ENCODE results near the gene RHCE.
"Not testable (repeated sequence)": the region's sequence is repeated elsewhere in the genome, so short reads cannot be mapped to it uniquely, and the experiment has no call there.

RHCE gene

GRCh38 chr1:25423206-25423605, 2.6 kb upstream of the RHCE start:
- not testable (repeated sequence) for H3K36me3 ChIP-seq (ENCODE audit: control insufficient read depth, insufficient read depth, low read length); H3K27me3 ChIP-seq (ENCODE audit: control insufficient read depth, insufficient read depth, low read length); H3K9me3 ChIP-seq (ENCODE audit: control insufficient read depth, insufficient read depth, low read length); H3K27ac ChIP-seq (ENCODE audit: low read length); H3K4me1 ChIP-seq (ENCODE audit: control insufficient read depth, insufficient read depth, low read length); DNase-seq (ENCODE audit: low read depth, low spot score); H3K4me3 ChIP-seq (ENCODE audit: low read length)
- no CpG with 5 or more reads among the region's 6 CpGs for WGBS (ENCODE audit: insufficient coverage, insufficient read length)

- DNase-seq (ENCODE audit: low read depth, low spot score); H3K36me3 ChIP-seq (ENCODE audit: control insufficient read depth, insufficient read depth, low read length); H3K4me1 ChIP-seq (ENCODE audit: control insufficient read depth, insufficient read depth, low read length); H3K4me3 ChIP-seq (ENCODE audit: low read length); H3K9me3 ChIP-seq (ENCODE audit: control insufficient read depth, insufficient read depth, low read length); H3K27ac ChIP-seq (ENCODE audit: low read length); H3K27me3 ChIP-seq (ENCODE audit: control insufficient read depth, insufficient read depth, low read length): not testable (repeated sequence)
- WGBS (ENCODE audit: insufficient coverage, insufficient read length): no CpG with 5 or more reads among the region's 1 CpG
Measured at GRCh38 chr1:25419339-25419738, 1.3 kb downstream of the RHCE start.

GRCh38 chr1:25417280-25417679, 3.3 kb downstream of the RHCE start:
- H3K27ac ChIP-seq (ENCODE audit: low read length); H3K27me3 ChIP-seq (ENCODE audit: control insufficient read depth, insufficient read depth, low read length); DNase-seq (ENCODE audit: low read depth, low spot score); H3K4me3 ChIP-seq (ENCODE audit: low read length); H3K4me1 ChIP-seq (ENCODE audit: control insufficient read depth, insufficient read depth, low read length); H3K36me3 ChIP-seq (ENCODE audit: control insufficient read depth, insufficient read depth, low read length); H3K9me3 ChIP-seq (ENCODE audit: control insufficient read depth, insufficient read depth, low read length): not testable (repeated sequence)
- no CpG with 5 or more reads among the region's 4 CpGs for WGBS (ENCODE audit: insufficient coverage, insufficient read length)

GRCh38 chr1:25414578-25414977, 6.0 kb downstream of the RHCE start:
- H3K36me3 ChIP-seq (ENCODE audit: control insufficient read depth, insufficient read depth, low read length); H3K9me3 ChIP-seq (ENCODE audit: control insufficient read depth, insufficient read depth, low read length); DNase-seq (ENCODE audit: low read depth, low spot score); H3K4me3 ChIP-seq (ENCODE audit: low read length); H3K27me3 ChIP-seq (ENCODE audit: control insufficient read depth, insufficient read depth, low read length); H3K27ac ChIP-seq (ENCODE audit: low read length); H3K4me1 ChIP-seq (ENCODE audit: control insufficient read depth, insufficient read depth, low read length): not testable (repeated sequence)
- no CpG with 5 or more reads among the region's 1 CpG for WGBS (ENCODE audit: insufficient coverage, insufficient read length)

GRCh38 chr1:25414157-25414556, 6.5 kb downstream of the RHCE start:
- H3K27me3 ChIP-seq (ENCODE audit: control insufficient read depth, insufficient read depth, low read length); H3K4me3 ChIP-seq (ENCODE audit: low read length); H3K27ac ChIP-seq (ENCODE audit: low read length); H3K36me3 ChIP-seq (ENCODE audit: control insufficient read depth, insufficient read depth, low read length); DNase-seq (ENCODE audit: low read depth, low spot score); H3K9me3 ChIP-seq (ENCODE audit: control insufficient read depth, insufficient read depth, low read length); H3K4me1 ChIP-seq (ENCODE audit: control insufficient read depth, insufficient read depth, low read length): not testable (repeated sequence)
- no CpG with 5 or more reads among the region's 6 CpGs for WGBS (ENCODE audit: insufficient coverage, insufficient read length)

- DNase-seq (ENCODE audit: low read depth, low spot score); H3K4me3 ChIP-seq (ENCODE audit: low read length); H3K4me1 ChIP-seq (ENCODE audit: control insufficient read depth, insufficient read depth, low read length); H3K27ac ChIP-seq (ENCODE audit: low read length); H3K9me3 ChIP-seq (ENCODE audit: control insufficient read depth, insufficient read depth, low read length); H3K27me3 ChIP-seq (ENCODE audit: control insufficient read depth, insufficient read depth, low read length); H3K36me3 ChIP-seq (ENCODE audit: control insufficient read depth, insufficient read depth, low read length): not testable (repeated sequence)
- no CpG with 5 or more reads among the region's 14 CpGs for WGBS (ENCODE audit: insufficient coverage, insufficient read length)
Measured at GRCh38 chr1:25412872-25413623, 7.6 kb downstream of the RHCE start.

- H3K4me1 ChIP-seq (ENCODE audit: control insufficient read depth, insufficient read depth, low read length); H3K27me3 ChIP-seq (ENCODE audit: control insufficient read depth, insufficient read depth, low read length); H3K9me3 ChIP-seq (ENCODE audit: control insufficient read depth, insufficient read depth, low read length); H3K36me3 ChIP-seq (ENCODE audit: control insufficient read depth, insufficient read depth, low read length); DNase-seq (ENCODE audit: low read depth, low spot score); H3K4me3 ChIP-seq (ENCODE audit: low read length); H3K27ac ChIP-seq (ENCODE audit: low read length): not testable (repeated sequence)
- WGBS (ENCODE audit: insufficient coverage, insufficient read length): no CpG with 5 or more reads among the region's 10 CpGs
Measured at GRCh38 chr1:25409641-25410427, 10.8 kb downstream of the RHCE start.

GRCh38 chr1:25405731-25406305, 14.8 kb downstream of the RHCE start:
- not testable (repeated sequence) for H3K27ac ChIP-seq (ENCODE audit: low read length); H3K27me3 ChIP-seq (ENCODE audit: control insufficient read depth, insufficient read depth, low read length); H3K4me1 ChIP-seq (ENCODE audit: control insufficient read depth, insufficient read depth, low read length); DNase-seq (ENCODE audit: low read depth, low spot score); H3K9me3 ChIP-seq (ENCODE audit: control insufficient read depth, insufficient read depth, low read length); H3K4me3 ChIP-seq (ENCODE audit: low read length); H3K36me3 ChIP-seq (ENCODE audit: control insufficient read depth, insufficient read depth, low read length)
- no CpG with 5 or more reads among the region's 12 CpGs for WGBS (ENCODE audit: insufficient coverage, insufficient read length)

GRCh38 chr1:25402947-25403803, 17.4 kb downstream of the RHCE start:
- H3K27ac ChIP-seq (ENCODE audit: low read length); H3K4me3 ChIP-seq (ENCODE audit: low read length); DNase-seq (ENCODE audit: low read depth, low spot score); H3K9me3 ChIP-seq (ENCODE audit: control insufficient read depth, insufficient read depth, low read length); H3K27me3 ChIP-seq (ENCODE audit: control insufficient read depth, insufficient read depth, low read length); H3K36me3 ChIP-seq (ENCODE audit: control insufficient read depth, insufficient read depth, low read length); H3K4me1 ChIP-seq (ENCODE audit: control insufficient read depth, insufficient read depth, low read length): not testable (repeated sequence)
- no CpG with 5 or more reads among the region's 8 CpGs for WGBS (ENCODE audit: insufficient coverage, insufficient read length)

- not testable (repeated sequence) for H3K27me3 ChIP-seq (ENCODE audit: control insufficient read depth, insufficient read depth, low read length); H3K4me1 ChIP-seq (ENCODE audit: control insufficient read depth, insufficient read depth, low read length); H3K36me3 ChIP-seq (ENCODE audit: control insufficient read depth, insufficient read depth, low read length); H3K27ac ChIP-seq (ENCODE audit: low read length); H3K4me3 ChIP-seq (ENCODE audit: low read length); DNase-seq (ENCODE audit: low read depth, low spot score); H3K9me3 ChIP-seq (ENCODE audit: control insufficient read depth, insufficient read depth, low read length)
- no CpG with 5 or more reads among the region's 2 CpGs for WGBS (ENCODE audit: insufficient coverage, insufficient read length)
Measured at GRCh38 chr1:25398079-25398478, 22.5 kb downstream of the RHCE start.
